Glutamatergic neuron (in vitro differentiated cells): ENCODE measurements around the gene ACTR3C. TPM values are rescaled to one million over a fixed set of nuclear protein-coding genes. Genes with fewer than 3 reads are reported as not detected.
A peak's percentile ranks its signal among the peaks of the same experiment; 100 is the strongest.

Experiments
- DNase-seq: peaks from one replicate; pipeline ENCODE4 v3.0.0; 2022
- H3K27ac Mint-ChIP-seq: one replicate; pipeline ENCODE4 v1.8.0; 2020; ENCODE audit warnings: mild to moderate bottlenecking, mixed read lengths, inconsistent platforms; ENCODE audit not compliant: unreplicated experiment
- H3K27me3 Mint-ChIP-seq: one replicate; pipeline ENCODE4 v1.8.0; 2020; ENCODE audit warnings: mild to moderate bottlenecking, moderate library complexity, mixed read lengths, inconsistent platforms; ENCODE audit not compliant: unreplicated experiment
- H3K36me3 Mint-ChIP-seq: one replicate; pipeline ENCODE4 v1.8.0; 2020; ENCODE audit warnings: mild to moderate bottlenecking, mixed read lengths, inconsistent platforms; ENCODE audit not compliant: unreplicated experiment
- H3K4me1 Mint-ChIP-seq: one replicate; pipeline ENCODE4 v1.8.0; 2020; ENCODE audit warnings: mild to moderate bottlenecking, low read depth, mixed read lengths, inconsistent platforms; ENCODE audit not compliant: unreplicated experiment
- H3K4me3 Mint-ChIP-seq: one replicate; pipeline ENCODE4 v1.8.0; 2020; ENCODE audit warnings: mild to moderate bottlenecking, mixed read lengths, inconsistent platforms; ENCODE audit not compliant: unreplicated experiment
- H3K9me3 Mint-ChIP-seq: one replicate; pipeline ENCODE4 v1.8.0; 2020; ENCODE audit warnings: mild to moderate bottlenecking, moderate library complexity, mixed read lengths, inconsistent platforms; ENCODE audit not compliant: unreplicated experiment
- total RNA-seq: library from RNA; stranded (reverse); fragmentation: NEBNext Ultra II Directional; extraction: Animal tissue kit (Norgen Biotek cat#: 25700); gene quantifications from one replicate; pipeline ENCODE4 v1.2.1, GENCODE V29; 2021; ENCODE audit not compliant: unreplicated experiment
- TF ChIP-seq, protein P1 (sequence below): fragments of 200-600 bp; sonication (generic); IDR thresholded peaks from one replicate; pipeline ENCODE4 v1.5.0; 2021; ENCODE audit not compliant: partially characterized antibody, unreplicated experiment

The ACTR3C gene
- total RNA-seq, 1 donor from 2014 or later, result not detected

DNA sequence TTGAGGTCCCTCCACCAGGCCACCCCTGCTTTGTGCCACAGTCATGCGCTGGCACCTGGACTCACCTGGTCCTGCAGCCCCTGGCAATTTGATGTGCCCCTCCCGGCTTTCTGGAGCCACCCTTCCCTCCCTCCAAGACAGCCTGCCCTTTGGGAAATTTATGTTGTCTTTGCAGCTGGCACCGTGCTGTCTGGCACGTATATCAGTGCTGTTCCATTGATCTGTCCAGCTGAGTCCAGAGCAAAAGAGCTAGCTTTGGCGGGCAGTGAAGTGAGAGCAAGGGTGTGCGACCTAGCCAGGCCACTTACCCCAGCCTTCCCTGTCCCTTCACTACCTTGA is 12.4 kb upstream of the ACTR3C start:
- no peaks in the 10 kb centered on the region for H3K36me3 Mint-ChIP-seq
- H3K27ac Mint-ChIP-seq, result no peak overlapping the region

DNA sequence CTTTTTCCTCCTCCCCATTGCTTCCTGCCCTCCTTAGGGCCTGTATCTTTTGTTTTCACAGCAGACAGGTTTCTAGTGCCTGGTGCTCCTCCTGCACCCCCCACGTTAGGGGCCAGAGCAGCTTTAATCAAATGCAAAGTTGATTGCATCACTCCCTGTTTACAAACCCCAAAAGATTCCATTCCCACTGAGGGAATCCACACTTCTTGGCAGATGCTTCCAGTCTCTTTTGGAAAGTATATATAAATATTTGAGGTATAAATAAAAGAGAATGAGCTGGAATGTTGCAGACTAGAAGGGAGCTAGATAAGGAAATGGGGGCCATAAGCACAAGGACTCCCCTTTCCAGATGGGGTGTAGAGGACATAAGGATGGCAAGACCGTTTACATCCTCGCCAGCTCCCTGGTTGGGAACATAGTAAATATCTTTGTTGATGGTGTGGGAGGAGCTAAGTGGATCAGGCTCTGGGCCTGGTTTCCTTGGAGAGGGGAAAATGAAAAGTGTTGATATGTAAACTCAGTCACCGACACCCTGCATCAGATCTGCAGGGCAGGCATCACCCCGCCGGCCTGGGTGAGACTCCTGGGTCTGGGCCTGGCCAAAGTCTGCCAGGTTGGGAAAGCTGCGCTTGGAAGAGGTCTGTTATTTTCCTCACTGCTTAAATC is 11.9 kb upstream of the ACTR3C start:
- peaks cover 2% of the 10 kb centered on the region for H3K9me3 Mint-ChIP-seq
- TF ChIP-seq, protein P1, sequence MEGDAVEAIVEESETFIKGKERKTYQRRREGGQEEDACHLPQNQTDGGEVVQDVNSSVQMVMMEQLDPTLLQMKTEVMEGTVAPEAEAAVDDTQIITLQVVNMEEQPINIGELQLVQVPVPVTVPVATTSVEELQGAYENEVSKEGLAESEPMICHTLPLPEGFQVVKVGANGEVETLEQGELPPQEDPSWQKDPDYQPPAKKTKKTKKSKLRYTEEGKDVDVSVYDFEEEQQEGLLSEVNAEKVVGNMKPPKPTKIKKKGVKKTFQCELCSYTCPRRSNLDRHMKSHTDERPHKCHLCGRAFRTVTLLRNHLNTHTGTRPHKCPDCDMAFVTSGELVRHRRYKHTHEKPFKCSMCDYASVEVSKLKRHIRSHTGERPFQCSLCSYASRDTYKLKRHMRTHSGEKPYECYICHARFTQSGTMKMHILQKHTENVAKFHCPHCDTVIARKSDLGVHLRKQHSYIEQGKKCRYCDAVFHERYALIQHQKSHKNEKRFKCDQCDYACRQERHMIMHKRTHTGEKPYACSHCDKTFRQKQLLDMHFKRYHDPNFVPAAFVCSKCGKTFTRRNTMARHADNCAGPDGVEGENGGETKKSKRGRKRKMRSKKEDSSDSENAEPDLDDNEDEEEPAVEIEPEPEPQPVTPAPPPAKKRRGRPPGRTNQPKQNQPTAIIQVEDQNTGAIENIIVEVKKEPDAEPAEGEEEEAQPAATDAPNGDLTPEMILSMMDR, result no peak
- H3K4me3 Mint-ChIP-seq, result no peak overlapping the region
- peaks cover 17% of the 10 kb centered on the region for H3K4me1 Mint-ChIP-seq
- DNase-seq, result no peak
- peaks cover 16% of the 10 kb centered on the region for H3K27me3 Mint-ChIP-seq
- H3K36me3 Mint-ChIP-seq, result no peaks in the 10 kb centered on the region
- H3K27ac Mint-ChIP-seq, result no peak overlapping the region

More for the DNA sequence above, 12.4 kb upstream of the ACTR3C start:
- no peak for DNase-seq
- peaks cover 2% of the 10 kb centered on the region for H3K9me3 Mint-ChIP-seq
- H3K4me3 Mint-ChIP-seq, result no peak overlapping the region
- H3K4me1 Mint-ChIP-seq, result peaks cover 17% of the 10 kb centered on the region
- peaks cover 17% of the 10 kb centered on the region for H3K27me3 Mint-ChIP-seq
- TF ChIP-seq, protein P1, result no peak

DNA sequence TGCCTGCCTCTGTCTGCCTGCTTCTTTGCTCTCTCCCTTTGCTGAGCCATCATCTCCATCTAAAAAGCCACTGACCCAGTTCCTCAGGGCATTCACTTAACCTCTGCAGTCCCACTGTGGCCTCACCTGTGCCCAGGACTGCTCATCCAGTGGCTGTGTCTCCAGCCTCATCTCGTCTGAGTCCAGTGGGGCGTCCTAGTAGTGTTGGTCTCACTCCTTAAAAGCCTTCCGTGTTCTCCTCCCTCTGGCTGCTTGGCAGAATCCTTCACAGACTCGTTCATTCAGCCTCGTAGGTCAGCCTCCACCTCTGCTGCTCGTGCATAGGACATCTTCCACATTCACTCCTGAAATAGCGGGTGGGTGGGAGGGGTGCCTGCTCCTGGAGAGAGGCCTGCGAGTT is 10.8 kb upstream of the ACTR3C start:
- DNase-seq, result no peak
- Mint-ChIP-seq H3K27ac (peak overlapping the region; percentile 43), H3K4me1 (peaks cover 17% of the 10 kb centered on the region), H3K4me3 (no peak overlapping the region), H3K27me3 (peaks cover 13% of the 10 kb centered on the region), H3K36me3 (no peaks in the 10 kb centered on the region), H3K9me3 (peaks cover 2% of the 10 kb centered on the region)
- TF ChIP-seq, protein P1, result no peak

DNA sequence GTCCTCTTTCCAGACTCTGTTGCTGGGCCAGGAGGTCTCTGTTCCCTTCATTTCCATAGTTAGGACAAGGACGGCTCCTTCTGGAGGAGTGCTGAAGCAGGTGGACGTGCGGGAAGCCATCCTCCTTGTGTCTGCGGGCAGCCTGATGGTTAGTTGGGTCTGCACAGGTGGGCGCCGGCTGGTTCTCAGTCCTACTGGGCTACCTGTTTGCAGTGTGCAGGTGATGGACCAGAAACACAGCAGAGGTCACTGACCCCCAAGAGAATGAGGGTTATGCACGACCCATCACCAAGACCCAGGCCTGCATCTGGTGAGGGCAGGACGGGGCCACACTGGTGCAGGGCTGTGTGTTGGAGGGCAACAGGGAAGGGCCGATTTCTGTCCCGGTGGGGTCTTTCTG is 10.3 kb upstream of the ACTR3C start:
- Mint-ChIP-seq H3K27ac (no peak overlapping the region), H3K9me3 (peaks cover 2% of the 10 kb centered on the region), H3K4me1 (peaks cover 17% of the 10 kb centered on the region), H3K36me3 (no peaks in the 10 kb centered on the region), H3K4me3 (no peak overlapping the region), H3K27me3 (peaks cover 13% of the 10 kb centered on the region)
- DNase-seq, result no peak
- TF ChIP-seq, protein P1, result no peak

DNA sequence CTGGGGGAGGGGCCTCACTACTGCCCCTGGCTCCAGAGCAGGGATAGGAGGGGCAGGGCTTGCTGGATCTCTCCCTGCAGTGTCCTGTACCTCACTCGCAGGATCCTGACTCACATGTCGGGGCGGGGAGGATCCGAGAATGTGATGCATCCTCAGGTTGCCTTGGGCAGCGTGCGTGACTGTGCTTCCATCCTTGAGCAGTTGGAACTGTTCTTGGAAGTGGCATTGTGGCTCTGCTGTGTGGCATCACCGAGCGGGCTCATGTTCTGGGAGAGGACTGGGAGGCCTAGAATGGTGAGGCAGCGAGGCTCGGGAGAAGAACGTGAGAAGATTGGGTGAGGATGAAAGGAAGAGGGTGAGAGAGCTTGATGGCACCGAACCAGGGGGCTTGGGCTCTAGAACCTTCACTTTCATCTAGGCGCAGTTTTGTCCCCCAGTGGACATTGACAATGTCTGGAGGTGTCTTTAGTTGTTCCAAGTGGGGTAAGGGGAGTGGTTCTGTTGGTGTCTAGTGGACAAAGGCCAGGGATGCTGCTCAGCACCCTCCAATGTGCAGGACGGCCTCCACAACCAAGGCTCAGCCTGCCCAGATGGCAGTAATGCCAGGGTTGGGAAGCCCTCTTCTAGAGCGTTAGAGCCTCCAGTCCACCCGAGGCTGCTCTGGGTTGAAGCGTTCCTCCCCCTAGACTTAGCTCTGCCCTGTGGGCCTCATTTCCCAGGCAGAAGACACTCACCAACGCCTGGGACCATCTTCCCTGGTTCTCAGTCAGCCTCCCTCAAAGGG is 9.7 kb upstream of the ACTR3C start:
- no peak for DNase-seq
- Mint-ChIP-seq H3K4me1 (peaks cover 15% of the 10 kb centered on the region), H3K27ac (no peak overlapping the region), H3K27me3 (peaks cover 12% of the 10 kb centered on the region), H3K36me3 (no peaks in the 10 kb centered on the region), H3K9me3 (peaks cover 2% of the 10 kb centered on the region), H3K4me3 (no peak overlapping the region)
- TF ChIP-seq, protein P1, result no peak
